ENCODE results near the gene CPXM1.
"Not testable (repeated sequence)": the region's sequence is repeated elsewhere in the genome, so short reads cannot be mapped to it uniquely, and the experiment has no call there.

The CPXM1 gene

DNA sequence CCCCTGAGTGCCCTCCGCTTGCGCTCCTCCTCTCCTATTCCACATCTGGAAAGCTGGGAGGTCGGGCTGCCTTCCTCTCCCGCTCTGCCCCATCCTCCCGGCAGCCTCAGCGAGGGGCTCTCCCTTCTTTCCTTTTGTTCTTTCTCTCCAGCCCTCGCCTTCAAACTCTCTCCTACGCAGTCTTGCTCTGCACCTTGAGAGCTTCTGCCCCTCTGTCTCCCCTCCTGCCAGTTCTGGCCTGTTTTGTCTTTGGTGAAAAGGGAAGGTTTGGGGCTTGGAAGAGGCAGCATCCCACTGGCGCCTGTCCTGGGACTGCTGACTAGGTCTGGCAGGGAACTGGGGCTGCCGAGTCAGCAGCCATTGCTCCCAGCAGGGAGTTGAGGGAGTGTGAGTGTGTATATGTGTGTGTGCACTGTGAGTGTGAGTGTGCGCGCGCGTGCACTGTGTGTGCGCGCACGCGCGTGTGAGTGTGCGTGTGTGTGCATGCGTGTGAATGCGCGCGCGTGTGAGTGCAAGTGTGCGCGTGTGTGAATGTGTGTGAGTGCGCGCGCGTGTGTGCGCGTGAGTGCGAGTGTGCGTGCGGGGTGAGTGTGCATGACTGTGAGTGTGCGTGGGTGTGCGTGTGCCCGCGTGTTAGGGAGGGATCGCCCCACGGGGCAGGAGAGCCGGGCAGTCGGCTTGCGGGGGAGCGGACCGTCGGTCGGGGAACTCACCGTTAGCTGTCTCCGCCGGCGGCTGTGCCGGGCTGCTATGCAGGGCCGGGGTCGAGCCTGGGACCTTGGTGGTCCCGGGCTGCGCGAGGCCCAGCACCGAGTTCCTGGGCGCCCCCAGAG is 523 bp downstream of the CPXM1 start:
- DNase-seq (ENCODE audit: low read depth in 2 of 2): no peak

DNA sequence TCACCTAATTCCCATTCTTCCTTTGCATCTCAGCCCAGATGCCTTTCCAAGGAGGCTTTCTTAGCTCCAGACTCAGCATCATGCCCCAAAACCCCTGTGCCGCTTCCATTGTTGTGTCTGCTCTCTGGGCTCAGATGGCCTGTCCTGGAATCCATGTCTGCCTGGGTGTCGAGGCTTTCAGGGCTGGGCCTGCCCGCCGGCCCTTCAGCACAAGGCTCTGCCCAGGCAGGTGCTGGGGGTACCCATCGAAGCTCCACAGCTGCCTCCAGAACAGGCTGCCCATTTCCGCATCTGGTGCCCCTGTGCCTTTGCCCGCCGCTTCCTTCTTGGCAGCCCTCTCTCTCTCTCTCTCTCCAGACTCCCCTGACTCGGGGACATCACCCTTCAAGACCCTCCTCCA is 1.2 kb downstream of the CPXM1 start:
- no peak for DNase-seq (ENCODE audit: low read depth in 2 of 2)

DNA sequence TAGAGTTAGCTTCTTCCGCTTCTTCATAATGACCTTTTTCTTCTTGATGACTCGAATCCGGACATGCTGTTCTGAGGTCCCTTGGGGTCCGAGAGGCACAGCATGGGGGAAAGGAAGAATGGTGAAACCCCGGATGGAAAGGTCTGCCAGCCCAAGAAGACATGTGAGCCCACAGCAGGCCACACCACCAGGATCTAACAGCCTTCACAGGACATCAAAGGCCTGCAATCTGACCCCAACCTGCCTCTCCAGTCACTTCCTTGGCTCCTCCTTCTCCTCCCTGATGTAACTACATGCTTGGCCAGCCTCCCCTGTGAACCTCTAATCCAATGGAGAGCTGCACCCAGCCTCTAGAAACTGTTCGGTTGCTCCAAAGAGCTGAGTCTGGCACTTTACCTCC is 1.6 kb downstream of the CPXM1 start:
- DNase-seq (ENCODE audit: low read depth in 2 of 2): no peak

DNA sequence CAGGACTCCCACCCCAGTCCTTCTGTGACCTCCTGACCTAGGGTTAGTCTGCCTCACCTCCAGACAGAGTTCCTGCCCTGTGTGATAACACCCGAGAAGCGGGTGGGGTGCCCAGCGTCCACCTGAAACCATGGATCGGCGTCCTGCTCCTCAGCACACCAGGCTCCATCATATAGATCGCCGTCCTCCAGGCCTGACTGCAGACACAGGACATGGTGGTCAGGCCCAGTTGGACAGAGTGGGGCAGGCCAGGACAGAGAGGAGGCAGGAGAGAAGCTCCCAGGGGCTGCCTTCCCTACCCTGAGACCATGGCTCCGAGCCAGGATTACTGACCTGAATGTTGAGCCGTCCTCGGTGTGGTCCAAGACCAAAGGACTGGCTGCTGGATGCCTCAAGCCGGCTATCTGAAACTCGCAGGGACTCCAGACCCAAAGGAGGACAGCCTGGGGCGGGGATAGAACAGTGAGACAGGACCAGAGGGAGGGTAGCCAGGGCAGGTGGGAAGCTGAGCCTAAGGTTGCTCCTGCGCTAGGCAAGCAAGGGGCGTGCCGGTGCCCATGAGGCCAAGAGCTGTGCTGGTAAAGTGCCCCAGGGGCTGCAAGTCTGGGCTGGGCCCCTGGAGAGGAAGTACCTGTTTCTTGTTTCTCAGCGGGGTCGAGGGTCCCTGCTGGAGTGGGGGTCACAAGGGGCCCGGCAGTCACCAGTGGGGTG is 2.2 kb downstream of the CPXM1 start:
- DNase-seq (ENCODE audit: low read depth in 2 of 2): no peak

DNA sequence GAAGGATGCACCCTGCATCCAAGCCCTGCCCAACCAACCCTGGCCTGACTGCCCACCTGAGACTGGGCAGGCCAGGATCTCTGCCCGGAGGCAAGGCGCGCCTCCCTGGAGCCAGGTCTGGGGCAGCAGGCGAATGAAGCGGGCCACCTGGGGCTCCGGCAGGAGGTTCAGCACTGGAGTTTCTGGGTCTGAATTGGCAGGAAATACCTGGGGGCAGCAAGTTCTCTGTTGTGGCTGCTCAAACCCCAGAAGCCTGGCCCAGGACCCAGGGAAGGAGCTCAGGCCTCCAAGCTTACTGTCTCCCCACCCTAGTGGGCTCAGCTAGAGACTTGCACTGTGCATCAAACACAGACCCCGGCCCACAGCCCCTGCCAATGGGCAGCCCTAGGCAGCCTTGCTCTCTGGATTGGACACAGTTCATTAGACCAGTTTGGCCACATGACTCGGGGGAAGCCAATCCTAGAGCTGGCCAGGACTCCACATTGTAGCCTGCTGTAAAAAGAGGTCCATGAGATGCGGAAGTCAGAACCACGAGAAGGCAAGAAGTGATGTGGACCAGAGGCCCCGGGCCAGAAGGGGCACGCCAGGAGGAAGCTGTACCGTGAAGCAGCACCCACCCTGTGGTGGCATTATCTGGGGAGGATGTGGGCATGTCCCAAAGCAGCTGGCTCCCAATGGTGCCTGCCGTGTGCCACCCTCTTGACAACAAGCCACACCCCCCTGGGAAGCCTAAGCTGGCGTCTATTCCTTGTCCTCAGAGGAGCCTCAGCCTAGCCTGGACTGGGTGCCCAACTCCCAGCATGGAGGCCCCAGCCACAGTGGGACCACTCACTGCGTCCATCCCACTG is 3.1 kb downstream of the CPXM1 start:
- DNase-seq (ENCODE audit: low read depth in 2 of 2): no peak

DNA sequence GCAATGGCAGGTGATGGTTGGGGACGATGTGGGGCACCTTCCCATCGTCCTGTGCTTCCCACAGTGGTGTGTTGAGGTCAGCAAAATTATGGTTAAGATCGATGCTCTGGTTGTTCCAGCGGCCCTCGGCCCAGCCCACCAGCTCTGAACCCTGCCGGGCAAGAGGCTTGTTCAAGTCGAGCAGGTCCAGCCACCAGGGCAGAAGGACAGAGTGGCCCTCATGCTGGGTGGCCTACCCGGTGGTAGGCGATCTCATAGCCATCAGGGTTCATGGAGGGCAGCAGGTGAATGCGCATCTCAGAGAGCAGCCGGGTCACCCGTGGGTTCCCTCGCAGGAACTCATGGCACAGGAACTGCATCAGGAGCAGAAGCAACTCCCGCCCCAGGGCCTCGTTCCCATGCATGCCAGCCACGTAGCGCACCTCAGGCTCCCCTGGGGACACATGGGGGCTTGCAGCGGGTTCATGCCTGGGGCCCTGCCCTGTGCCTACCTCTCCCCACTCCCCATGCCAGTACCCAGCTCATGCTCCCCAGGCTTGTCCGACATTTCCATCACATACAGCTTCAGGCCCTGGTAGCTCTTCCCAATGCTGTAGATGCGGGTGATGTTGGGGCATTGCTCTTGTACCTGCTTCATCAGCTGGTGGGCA is 4.3 kb downstream of the CPXM1 start:
- no peak for DNase-seq (ENCODE audit: low read depth in 2 of 2)

DNA sequence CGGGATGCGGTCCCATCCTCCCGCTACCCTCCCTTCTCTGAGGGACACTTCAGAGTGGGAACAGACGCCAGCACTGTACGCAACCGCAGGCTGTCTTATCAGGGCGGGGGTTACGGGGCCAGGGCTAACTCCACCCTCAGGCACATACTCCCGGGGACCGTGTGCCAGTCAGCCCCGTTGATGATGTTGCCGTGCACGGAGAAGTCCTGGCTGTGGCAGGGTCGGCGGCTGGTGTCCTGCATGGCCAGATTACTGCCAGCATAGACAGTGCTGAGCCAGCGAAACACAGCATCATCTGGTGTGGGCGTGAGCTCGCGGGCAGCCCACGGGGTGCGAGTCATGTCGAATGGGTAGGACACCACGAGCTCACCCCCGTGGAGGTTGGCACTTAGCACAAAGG is 5.0 kb downstream of the CPXM1 start:
- DNase-seq (ENCODE audit: low read depth in 2 of 2): no peak

DNA sequence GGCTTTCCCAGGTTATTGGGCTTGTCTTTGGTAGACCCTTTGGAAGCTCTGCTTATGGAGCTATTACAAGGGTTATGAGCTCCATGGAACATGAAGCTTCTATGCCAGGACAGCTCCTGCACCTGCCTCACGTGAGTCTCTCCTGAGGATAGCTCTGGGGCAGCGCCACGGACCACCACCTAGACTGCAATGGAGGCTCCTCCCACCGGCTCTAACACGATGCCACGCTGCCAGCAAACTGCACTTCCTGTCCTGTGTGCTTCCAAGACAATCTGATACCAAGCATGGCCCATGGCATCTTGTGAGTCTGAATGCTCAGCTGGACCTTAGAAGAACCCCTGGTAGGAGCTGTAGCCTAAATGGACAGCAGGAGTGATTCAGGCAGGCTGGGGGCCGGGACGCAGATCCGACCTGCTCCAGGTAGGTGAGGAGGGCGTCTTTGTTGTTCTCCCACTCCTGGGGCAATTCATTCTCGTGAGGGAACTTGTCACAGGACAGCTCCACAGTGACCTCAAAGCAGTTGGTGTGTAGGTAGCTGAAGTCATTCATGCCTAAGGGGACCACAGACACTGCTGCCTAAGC is 5.5 kb downstream of the CPXM1 start:
- DNase-seq (ENCODE audit: low read depth in 2 of 2): no peak

DNA sequence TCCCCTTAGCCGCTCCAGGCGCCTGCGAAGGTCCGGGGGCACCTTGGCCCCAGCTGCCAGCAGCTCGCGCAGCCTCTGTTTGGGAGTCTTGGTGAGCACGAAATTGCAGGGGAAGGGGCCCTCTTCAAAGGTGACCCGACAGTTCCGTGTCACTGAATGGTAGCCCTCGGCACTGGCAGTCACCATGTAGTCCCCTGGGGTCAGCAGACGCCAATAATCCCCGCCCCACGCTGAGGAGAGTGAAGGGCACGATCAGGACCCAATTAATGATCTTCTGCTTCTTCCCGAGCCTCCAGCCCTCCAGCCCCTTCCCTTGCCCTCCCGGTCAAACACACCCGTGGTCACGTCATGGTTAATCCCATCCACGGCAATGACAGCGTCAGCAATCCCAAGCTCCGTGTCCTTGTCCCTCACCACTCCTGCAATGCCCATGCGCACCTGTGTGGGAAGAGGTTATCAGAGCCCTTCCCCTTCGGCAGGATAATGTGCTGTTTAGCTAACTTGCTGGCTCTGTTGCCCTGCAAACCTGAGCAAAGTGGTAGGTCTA is 6.2 kb downstream of the CPXM1 start:
- no peak for DNase-seq (ENCODE audit: low read depth in 2 of 2)

DNA sequence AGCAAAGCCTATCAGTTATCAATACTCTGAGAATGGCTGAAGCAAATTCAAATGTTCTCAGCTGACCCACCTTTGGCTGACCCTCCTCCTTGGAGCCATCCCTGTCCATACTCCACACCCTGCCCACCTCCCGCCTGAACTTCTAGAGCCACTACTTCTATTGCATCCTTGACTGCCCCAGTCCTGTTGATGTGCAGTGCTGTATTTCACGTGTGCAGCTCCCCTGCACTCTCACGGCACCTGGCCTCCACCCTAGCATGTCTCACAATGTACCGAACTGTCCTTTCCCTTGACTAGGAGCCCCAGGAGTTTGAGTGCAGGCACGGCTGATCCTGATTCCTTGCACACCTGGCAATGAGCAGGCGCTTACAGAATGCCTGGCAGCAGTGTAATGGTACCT is 7.0 kb downstream of the CPXM1 start:
- DNase-seq (ENCODE audit: low read depth in 2 of 2): no peak

DNA sequence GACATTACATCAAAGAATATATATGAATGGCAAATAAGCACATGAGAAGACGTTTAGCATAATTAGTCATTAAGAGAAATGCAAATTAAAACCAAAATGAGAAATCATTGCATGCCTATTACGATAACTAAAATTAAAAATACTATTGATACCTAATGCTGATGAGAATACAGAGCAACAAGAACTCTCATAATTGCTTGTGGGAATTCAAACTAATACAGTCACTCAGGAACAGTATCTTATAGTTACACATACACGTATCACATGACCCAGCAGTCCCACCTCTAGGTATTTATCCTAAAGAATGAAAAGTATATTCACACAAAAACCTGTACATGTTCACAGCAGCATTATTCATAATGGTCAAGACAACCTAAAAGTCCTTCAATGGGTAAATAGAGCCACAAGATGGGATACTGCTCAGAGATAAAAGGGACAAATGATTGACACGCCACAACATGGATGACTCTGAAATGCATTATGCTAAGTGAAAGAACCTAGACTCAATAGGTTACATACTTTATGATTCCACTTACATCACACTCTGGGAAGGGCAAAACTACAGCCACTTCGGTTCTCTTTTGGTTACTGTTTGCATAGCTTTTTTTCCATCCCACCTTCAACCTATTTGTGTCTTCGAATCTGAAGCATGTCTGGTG is 16.4 kb downstream of the CPXM1 start:
- DNase-seq (ENCODE audit: low read depth in 2 of 2): no peak

DNA sequence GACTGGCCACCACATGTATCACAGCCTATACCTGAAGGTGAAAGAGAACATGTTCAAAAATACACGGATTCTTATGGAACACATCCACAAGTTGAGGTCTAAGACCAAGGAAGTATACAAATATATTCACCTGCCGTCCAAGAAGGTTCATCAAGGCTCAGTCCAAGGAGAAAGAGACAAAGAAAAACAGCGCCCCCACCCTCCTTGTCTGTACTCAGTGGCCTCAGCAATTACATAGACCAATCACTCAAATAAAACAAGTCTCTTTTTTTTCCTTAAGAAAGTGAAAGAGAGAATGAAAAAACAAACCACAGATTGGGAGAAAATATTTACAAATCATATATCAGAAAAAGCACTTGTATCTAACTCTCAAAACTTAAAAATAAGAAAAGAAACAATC is 19.5 kb downstream of the CPXM1 start:
- no peak for DNase-seq (ENCODE audit: low read depth in 2 of 2)

DNA sequence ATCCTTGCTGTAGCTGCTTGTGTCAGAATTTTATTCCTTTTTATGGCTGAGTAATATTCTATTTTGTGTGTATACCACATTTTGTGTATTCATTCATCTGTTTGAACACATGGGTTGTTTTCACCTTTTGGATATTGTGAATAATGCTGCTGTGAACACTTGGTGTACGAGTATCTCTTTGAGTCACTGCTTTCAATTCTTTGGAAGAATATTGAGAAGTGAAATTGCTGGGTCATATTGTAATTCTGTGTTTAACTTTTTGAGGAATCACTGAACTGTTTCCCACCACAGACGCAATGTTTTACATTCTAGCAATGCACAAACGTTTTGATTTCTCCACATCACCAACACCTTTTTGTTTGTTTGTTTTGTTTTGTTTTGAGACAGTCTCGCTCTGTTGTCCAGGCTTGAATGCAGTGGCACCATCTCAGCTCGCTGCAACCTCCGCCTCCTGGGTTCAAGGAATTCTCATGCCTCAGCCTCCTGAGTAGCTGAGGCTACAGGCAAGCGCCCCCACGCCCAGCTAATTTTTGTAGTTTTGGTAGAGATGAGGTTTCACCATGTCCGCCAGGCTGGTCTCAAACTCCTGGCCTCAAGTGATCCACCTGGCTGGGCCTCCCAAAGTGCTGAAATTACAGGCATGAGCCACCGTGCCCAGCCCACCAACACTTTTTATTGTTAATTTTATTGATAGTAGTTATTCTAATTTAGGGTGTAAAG is 21.7 kb downstream of the CPXM1 start:
- no peak for DNase-seq (ENCODE audit: low read depth in 2 of 2)

DNA sequence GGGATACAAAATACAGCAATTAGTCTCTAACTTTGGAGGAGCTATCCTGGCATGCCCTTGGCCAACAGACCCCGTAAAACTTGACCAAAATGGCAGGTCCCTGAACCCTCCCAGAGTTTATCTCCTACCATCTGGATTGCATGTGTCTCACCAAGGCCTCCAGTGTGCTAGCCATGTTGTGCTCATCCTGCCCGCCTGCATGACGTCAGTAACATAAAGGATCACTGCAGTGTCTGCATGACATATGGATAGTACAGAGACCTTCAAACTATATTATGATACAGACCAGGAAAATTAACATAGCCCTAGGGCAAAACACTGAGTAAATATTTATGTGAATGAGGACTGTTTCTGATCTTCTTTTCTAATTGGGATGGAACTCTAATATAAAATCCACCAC is 25.3 kb downstream of the CPXM1 start:
- DNase-seq (ENCODE audit: low read depth in 2 of 2): no peak

DNA sequence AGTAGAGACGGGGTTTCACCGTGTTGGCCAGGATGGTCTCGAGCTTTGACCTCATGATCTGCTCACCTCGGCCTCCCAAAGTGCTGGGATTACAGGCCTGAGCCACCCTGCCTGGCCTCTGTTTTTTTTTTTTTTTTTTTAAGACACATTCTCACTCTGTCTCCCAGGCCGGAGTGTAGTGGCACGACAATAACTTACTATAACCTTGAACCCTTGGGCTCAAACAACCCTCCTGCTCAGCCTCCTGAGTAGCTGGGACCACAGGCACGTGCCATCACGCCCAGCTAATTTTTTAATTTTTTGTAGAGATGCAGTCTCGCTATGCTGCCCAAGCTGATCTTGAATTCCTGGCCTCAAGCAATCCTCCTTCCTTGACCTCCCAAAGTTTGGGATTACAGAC is 26.6 kb downstream of the CPXM1 start:
- DNase-seq (ENCODE audit: low read depth in 2 of 2): no peak

DNA sequence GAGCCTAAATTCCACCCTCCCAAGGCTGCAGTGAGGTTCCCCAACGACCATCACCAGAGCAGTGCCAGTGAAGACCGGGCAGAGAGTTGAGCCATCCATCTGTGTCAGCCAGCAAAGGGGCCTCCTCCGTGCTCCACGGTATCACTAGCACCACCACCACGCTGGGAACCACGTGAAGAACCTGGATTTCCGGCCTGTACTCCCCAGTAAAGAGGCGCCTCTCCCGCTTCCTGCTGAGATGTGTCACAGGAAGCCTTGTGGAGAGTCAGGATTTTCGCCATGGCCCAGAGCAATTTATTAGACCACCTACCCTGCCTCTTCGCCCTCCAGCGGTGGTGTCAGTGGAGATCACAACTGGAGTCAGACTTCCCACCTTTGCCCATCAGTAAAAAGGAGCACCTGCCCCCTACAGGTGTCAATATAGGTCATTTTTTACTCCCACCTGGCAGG is 28.8 kb downstream of the CPXM1 start:
- no peak for DNase-seq (ENCODE audit: low read depth in 2 of 2)

DNA sequence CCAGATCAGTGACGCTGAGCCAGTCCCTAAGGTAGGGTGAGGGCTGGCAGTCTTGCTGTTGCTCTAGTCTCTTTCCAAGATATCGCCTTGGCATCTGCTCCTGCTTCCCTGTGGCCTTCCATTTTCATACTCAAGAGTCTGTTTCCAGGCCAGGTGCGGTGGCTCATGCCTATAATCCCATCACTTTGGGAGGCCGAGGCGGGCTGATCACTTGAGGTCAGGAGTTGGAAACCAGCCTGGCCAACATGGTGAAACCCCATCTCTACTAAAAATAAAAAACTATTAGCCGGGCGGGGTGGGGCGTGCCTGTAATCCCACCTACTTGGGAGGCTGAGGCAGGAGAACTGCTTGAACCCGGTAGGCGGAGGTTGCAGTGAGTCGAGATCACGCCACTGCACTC is 30.3 kb downstream of the CPXM1 start:
- DNase-seq (ENCODE audit: low read depth in 2 of 2): not testable (repeated sequence)

DNA sequence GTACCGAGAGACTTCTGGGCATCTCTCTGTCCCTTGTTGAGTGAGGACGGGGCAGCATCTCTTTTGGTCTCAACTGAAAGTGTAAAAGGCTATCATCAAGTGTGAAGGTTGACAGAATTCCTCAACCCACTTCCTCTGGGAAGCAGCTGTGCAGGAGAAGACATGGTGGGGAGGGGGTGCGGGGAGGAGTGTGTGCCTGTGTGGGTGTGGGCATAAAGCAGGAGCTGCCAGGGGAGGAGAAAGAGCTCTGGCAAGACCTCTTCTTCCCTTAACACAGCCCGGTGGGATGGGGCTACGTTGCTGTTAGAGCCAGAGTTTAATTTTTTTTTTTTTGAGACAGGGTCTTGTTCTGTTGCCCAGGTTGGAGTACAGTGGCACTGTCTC is 31.8 kb downstream of the CPXM1 start:
- no peak for DNase-seq (ENCODE audit: low read depth in 2 of 2)

DNA sequence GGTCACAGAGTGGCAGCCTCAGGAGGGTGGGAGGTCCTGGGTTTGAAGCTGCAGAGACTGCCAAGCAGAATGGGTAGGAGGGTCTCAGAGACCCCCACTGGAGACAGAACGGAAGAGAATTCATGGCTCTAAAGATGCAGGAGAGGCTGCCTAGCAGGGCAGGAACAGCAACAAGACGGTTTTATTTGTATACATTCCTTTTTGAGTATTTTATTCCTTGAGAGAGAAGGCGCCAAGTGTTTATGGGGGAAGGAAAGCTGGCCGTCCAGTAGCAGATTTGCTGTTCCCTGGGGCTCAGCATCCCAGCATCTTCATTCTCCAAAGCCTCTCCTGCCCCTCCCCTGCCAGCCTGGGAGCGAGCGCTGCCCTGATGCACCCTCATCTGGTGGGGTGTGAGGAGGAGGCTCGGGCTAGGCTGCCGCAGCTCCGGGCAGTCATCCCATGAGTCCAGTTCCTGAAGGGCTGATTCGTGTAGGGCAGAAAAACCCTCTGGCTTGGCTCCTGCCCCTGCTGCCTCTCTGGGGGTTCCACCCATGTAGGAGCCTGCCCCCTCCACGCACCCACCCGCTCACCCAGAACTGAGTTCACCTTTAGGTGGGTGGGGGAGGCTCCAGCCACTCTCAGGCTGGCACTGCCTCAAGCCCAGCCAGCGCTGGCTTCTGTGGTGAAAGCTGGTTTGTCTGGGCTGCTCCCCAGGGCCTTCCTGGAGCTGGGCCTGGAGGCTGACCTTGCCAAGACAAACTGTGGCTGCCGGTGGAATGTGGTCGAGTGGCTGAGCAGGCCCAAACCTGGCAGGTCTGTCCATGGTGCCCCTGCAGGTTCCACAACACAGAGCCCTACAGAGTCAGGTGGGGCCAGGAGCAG is 32.4 kb downstream of the CPXM1 start:
- no peak for DNase-seq (ENCODE audit: low read depth in 2 of 2)

Data from stimulated activated CD4-positive, alpha-beta T cell treated with anti-CD3 and anti-CD28 coated beads, Interleukin-15, amount 100 ng/mL, for 48 hours (primary cell).